ENCODE results near the gene C2orf92. TPM values are rescaled to one million over a fixed set of nuclear protein-coding genes. Genes with fewer than 3 reads are reported as not detected.

Gene C2orf92
- total RNA-seq, 3 donors from 2014 or later, result 11.2 to 49.5 (median 27.9) TPM

DNA sequence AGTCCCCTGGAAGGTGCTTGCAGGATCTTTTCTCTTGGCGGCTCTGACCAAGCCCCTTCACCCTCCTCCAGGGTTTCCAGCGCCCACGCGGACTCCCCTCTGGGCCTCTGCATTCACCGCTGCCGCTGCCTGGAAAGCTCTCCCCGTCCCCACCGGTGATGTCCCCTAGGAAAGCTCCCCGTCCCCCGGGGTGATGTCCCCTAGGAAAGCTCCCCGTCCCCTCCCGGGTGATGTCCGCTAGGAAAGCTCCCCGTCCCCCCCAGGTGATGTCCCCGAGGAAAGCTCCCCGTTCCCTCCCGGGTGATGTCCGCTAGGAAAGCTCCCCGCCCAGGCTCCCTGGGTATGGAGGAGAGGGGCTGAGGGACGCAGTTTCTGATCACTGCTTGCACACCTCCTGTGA is 71.7 kb downstream of the C2orf92 start:
- no peak overlapping the region for H3K4me3 ChIP-seq
- TF ChIP-seq POLR2A (IDR thresholded peaks at IDR 0.05) (no peak), POLR2AphosphoS5 (IDR thresholded peaks at IDR 0.05) (no peak)
- TF ChIP-seq, protein P1, sequence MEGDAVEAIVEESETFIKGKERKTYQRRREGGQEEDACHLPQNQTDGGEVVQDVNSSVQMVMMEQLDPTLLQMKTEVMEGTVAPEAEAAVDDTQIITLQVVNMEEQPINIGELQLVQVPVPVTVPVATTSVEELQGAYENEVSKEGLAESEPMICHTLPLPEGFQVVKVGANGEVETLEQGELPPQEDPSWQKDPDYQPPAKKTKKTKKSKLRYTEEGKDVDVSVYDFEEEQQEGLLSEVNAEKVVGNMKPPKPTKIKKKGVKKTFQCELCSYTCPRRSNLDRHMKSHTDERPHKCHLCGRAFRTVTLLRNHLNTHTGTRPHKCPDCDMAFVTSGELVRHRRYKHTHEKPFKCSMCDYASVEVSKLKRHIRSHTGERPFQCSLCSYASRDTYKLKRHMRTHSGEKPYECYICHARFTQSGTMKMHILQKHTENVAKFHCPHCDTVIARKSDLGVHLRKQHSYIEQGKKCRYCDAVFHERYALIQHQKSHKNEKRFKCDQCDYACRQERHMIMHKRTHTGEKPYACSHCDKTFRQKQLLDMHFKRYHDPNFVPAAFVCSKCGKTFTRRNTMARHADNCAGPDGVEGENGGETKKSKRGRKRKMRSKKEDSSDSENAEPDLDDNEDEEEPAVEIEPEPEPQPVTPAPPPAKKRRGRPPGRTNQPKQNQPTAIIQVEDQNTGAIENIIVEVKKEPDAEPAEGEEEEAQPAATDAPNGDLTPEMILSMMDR (IDR thresholded peaks at IDR 0.05), result no peak
- H3K36me3 ChIP-seq, result no peaks in the 10 kb centered on the region
- no peak overlapping the region for H3K27ac ChIP-seq
- peaks cover 0 to 8% of the 10 kb centered on the region in 2 donors for H3K27me3 ChIP-seq
- no peak for DNase-seq (ENCODE audit: low spot score in 2 of 2)
- no peaks in the 10 kb centered on the region for H3K9me3 ChIP-seq
- H3K4me1 ChIP-seq, result no peaks in the 10 kb centered on the region
- intact Hi-C loops (cut with DNase I; ENCODE audit: low total_unique reads), result no loop called here

DNA sequence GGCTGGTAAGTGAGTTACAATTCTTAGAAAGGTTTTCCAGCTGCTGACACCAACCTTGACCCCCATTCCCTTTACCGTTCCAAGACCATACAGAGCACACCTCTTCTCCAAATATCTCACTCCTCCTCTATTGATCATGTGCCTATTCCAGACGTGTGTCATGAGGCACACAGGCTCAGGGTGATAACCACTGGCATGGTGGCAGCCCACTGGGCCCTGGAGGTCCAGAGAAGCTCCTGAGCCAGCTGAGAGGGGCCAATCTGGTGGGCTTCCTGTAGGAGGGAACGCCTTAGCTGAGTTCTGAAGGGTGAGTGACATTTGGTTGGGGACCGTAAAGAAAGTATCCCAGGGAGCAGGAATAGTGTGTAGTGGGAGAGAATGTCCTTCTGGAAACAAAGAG is 72.2 kb downstream of the C2orf92 start:
- intact Hi-C loops (cut with DNase I; ENCODE audit: low total_unique reads), result loop anchor here (2.0 kb wide), 1 partner anchor 27 kb away; no protein-coding TSS in a partner anchor
- H3K36me3 ChIP-seq, result no peaks in the 10 kb centered on the region
- no peak overlapping the region for H3K27ac ChIP-seq
- no peak for TF ChIP-seq POLR2A (IDR thresholded peaks at IDR 0.05)
- TF ChIP-seq POLR2AphosphoS5 (IDR thresholded peaks at IDR 0.05), result no peak
- TF ChIP-seq, protein P1 (IDR thresholded peaks at IDR 0.05), result no peak
- H3K9me3 ChIP-seq, result no peaks in the 10 kb centered on the region
- DNase-seq (ENCODE audit: low spot score in 2 of 2), result no peak
- H3K27me3 ChIP-seq, result peaks cover 0 to 8% of the 10 kb centered on the region in 2 donors
- no peak overlapping the region for H3K4me3 ChIP-seq
- H3K4me1 ChIP-seq, result no peaks in the 10 kb centered on the region

DNA sequence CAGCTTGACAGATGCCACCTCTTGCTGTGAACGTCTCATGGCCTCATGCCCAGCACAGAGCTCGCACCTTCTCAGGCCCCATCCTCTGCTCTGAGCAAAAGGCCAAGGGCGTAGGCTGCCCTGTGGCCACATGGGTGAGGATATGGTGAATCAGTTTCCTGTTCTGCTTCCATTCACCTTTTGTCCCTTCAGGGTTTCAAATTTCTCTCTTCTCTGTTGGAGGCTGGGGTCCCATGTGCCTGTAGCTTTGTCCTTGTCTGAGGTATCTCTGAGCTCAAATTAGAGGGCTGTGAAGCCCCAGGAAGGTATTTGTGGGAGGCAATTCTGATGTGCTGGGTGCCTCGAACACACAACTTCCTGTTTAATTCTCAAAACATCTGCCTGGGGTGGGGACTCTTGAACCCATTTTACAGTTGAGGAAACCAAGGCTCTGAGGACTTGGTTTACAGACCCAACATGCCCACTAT is 72.9 kb downstream of the C2orf92 start:
- no peak for DNase-seq (ENCODE audit: low spot score in 2 of 2)
- intact Hi-C loops (cut with DNase I; ENCODE audit: low total_unique reads), result loop anchor here (2.0 kb wide), 1 partner anchor 28 kb away; no protein-coding TSS in a partner anchor
- H3K27ac ChIP-seq, result no peak overlapping the region

DNA sequence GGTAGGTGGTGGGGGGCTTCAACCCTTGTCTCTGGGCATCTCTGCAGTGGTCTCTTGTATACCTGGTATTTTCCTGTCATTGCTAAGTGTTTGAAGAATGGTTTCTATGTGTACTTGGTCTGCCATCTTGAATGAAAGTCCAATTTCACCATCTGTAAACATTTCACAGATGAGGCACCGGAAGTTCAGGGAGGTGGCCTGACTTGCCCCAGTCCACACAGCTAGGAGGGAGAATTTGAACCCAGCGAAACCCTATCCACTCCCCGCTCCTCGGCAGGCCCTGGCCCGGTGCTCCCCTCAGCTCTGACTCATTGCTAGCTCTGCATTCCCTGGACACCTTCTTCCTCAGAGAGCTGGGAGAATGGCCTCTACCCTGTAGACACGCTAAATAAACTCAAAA is 74.4 kb downstream of the C2orf92 start:
- H3K27me3 ChIP-seq, result peaks cover 0 to 8% of the 10 kb centered on the region in 2 donors
- intact Hi-C loops (cut with DNase I; ENCODE audit: low total_unique reads), result loop anchor here (2.0 kb wide), 1 partner anchor 29 kb away; no protein-coding TSS in a partner anchor
- no peaks in the 10 kb centered on the region for H3K4me1 ChIP-seq
- DNase-seq (ENCODE audit: low spot score in 2 of 2), result no peak
- H3K36me3 ChIP-seq, result no peaks in the 10 kb centered on the region
- H3K9me3 ChIP-seq, result no peaks in the 10 kb centered on the region
- H3K27ac ChIP-seq, result no peak overlapping the region
- no peak overlapping the region for H3K4me3 ChIP-seq
- TF ChIP-seq POLR2A (IDR thresholded peaks at IDR 0.05), result no peak
- TF ChIP-seq, protein P1 (IDR thresholded peaks at IDR 0.05), result no peak
- no peak for TF ChIP-seq POLR2AphosphoS5 (IDR thresholded peaks at IDR 0.05)

More for the DNA sequence above, 72.9 kb downstream of the C2orf92 start:
- Histone ChIP-seq H3K4me3 (no peak overlapping the region), H3K9me3 (no peaks in the 10 kb centered on the region), H3K36me3 (no peaks in the 10 kb centered on the region), H3K4me1 (no peaks in the 10 kb centered on the region), H3K27me3 (peaks cover 0 to 8% of the 10 kb centered on the region in 2 donors)
- TF ChIP-seq, protein P1 (IDR thresholded peaks at IDR 0.05), result no peak
- TF ChIP-seq POLR2A (IDR thresholded peaks at IDR 0.05), result no peak
- no peak for TF ChIP-seq POLR2AphosphoS5 (IDR thresholded peaks at IDR 0.05)

DNA sequence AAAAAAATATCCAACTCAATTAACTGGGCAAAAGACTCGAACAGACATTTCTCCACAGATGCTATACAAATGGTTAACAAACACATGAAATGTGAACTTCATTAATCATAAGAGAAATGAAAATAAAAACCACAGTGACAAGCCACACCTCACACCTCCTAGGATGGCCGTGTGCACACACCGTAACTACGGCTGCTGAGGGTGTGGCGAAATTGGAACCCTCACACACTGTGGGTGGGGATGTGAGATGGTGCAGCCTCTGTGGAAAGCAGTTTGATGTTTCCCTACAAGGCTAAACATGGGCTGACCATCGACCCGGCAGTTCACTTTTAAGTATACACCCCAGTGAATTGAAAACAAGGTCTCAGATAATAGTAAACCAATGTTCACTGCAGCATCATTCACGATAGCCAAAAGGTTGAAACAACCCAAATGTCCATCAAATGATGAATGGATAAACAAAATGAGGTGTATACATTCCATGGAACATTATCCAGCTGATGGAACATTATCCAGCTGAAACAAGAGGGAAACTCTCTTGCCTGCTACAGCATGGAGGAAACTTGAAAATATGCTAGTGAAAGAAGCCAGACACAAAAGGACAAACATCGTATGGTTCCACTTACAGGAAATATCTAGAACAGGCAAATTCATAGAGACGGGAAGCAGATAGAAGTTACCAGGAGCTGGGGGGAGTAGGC is 76.1 kb downstream of the C2orf92 start:
- DNase-seq (ENCODE audit: low spot score in 2 of 2), result no peak
- intact Hi-C loops (cut with DNase I; ENCODE audit: low total_unique reads), result no loop called here
- Histone ChIP-seq H3K27ac (no peak overlapping the region), H3K27me3 (no peaks in the 10 kb centered on the region), H3K4me3 (no peak overlapping the region), H3K9me3 (no peaks in the 10 kb centered on the region), H3K36me3 (no peaks in the 10 kb centered on the region), H3K4me1 (no peaks in the 10 kb centered on the region)
- TF ChIP-seq POLR2A (IDR thresholded peaks at IDR 0.05) (no peak), POLR2AphosphoS5 (IDR thresholded peaks at IDR 0.05) (no peak)
- TF ChIP-seq, protein P1 (IDR thresholded peaks at IDR 0.05), result no peak

All from breast epithelium (tissue), 4 donors.